ENCODE results near the gene TOPBP1.

The TOPBP1 gene

GRCh38 chr3:133607816-133608215, 53.9 kb downstream of the TOPBP1 start:
- no peak for DNase-seq

- DNase-seq = no peak
These were observed 54.8 kb downstream of the TOPBP1 start for GRCh38 chr3:133606902-133607301.

- DNase-seq = no peak
These were observed 55.4 kb downstream of the TOPBP1 start for GRCh38 chr3:133606342-133606741.

GRCh38 chr3:133600572-133601081, 61.1 kb downstream of the TOPBP1 start:
- DNase-seq = no peak

GRCh38 chr3:133599280-133599679, 62.5 kb downstream of the TOPBP1 start:
- no peak for DNase-seq

DNA sequence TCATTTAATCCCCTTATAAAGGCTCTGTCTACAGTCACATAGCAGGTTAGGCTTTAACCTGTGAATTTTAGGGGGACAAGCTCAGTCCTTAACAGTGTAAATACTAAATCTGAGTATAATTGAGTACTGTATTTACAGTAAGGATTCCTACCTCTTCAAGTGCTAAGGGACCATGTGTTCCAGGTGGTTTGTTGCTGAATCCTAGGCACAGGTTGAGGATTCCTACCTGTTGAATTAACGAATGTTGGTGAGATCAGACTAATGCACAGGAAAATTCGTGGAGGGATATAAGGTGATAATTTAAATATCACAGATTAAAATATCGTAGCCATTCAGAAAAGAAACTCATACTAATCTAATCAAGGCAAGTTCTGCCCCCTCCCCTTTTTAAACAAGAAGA, 63.3 kb downstream of the TOPBP1 start:
- DNase-seq = no peak

- no peak for DNase-seq
These were observed 66.4 kb downstream of the TOPBP1 start for GRCh38 chr3:133595341-133595740.

DNA sequence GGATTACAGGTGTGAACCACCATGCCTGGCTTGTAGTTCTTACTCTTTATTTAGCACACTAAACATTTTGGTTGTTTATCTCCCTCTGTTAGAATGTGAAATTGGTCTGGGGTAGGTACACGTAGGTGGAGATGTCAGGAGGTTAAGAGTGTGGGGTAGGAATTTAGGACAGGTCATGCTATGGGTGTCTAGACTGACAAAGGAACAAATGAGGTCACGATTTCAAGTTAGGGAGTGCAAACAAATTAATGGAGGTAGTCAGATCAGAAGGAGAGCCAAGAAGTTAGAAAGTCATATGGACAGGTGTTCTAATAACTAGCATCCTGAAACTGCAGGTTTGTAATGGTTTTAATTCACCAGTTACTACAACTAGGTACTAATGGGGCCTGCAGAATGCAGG, 68.5 kb downstream of the TOPBP1 start:
- DNase-seq = no peak

DNA sequence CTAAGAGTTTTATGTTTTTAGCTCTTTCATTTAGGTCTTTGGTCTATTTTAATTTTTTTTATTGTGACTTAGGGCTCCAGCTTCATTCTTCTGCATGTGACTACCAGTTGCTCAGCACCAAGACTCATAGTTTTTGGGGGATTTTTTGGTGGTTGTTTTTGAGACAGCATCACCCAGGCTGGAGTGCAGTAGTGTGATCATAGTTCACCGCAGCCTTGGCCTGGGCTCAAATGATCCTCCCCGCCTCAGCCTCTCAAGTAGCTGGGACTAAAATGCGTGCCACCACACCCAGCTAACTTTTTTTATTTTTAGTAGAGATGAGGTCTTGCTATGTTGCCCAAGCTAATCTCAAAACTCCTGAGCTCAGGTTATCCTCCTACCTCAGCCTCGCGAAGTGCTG, 68.9 kb downstream of the TOPBP1 start:
- DNase-seq = no peak

GRCh38 chr3:133591271-133591742, 70.4 kb downstream of the TOPBP1 start:
- DNase-seq = no peak

DNA sequence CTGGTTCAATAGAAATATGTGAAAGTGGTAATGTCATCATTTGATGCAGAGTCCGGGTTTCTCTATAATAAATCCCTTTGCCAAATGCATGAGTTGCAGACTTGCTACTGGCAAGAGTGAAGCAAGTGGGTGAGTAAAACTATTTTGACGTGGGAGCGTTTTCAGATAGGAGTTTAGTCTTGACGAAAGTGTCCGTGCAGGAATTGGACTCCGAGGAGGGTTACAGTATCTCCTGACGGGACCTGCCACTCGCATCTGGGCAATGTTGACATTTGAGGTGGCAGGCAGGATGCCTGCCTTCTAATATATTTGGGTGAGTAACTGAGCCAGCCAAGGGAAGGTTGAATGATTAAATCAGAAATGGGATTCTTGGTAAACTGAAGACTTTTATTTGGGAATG, 72.2 kb downstream of the TOPBP1 start:
- DNase-seq = no peak

- no peak for DNase-seq
These were observed 72.8 kb downstream of the TOPBP1 start for GRCh38 chr3:133588784-133589465.

GRCh38 chr3:133588035-133588434, 73.7 kb downstream of the TOPBP1 start:
- DNase-seq = no peak

GRCh38 chr3:133583396-133583795, 78.3 kb downstream of the TOPBP1 start:
- DNase-seq = no peak

DNA sequence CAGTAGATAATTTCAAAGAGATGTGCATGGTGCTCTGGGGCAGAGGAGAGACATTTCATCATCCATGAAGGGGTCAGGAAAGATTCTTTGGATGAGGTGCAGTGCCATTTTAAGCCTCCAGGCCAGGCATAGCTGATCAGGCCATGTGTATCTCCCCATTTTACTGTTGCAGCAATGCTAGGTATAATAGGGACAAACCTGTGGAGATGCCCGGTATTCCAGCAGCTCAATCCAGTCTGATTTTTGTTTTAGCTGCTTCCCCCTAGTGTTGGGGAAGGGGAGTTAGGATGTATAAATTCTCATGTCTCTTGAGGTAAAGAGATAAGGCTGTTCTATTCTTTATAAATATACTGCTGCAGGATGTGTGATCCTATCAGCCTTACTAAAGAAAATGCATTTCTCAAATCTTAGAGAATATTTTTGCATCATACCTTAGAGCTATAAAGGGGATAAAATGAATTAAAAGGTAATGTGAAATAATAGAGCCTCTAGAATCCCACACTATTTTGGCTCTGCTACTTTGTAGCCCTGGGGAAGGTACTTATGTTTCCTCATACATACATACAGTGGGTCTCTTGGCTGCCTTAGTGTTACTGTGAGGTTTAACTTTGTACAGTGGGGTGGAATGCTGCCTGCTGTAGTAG, 83.1 kb downstream of the TOPBP1 start:
- DNase-seq = peak; percentile 67

- DNase-seq = peak; percentile 11
These were observed 85.6 kb downstream of the TOPBP1 start for GRCh38 chr3:133576169-133576568.

DNA sequence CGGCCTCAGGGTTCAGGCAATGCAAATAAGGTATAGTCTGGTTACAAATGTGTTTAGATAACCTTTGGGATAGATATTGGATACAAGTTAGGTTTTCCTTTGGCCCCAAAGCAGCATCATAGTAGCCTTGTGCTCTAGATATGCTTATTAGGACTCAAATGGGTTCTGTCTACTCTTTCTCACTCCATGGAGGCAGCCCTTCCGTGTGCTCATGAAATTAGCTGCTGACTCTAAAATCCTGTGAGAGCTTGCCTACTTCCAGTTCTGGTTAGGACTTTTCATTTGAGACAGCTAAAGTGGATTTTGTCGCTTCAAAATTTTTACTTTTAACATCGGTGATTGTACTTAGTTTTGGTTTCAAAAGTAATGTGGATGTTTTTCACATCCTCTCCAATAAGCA, 86.7 kb downstream of the TOPBP1 start:
- peak; percentile 11 for DNase-seq

DNA sequence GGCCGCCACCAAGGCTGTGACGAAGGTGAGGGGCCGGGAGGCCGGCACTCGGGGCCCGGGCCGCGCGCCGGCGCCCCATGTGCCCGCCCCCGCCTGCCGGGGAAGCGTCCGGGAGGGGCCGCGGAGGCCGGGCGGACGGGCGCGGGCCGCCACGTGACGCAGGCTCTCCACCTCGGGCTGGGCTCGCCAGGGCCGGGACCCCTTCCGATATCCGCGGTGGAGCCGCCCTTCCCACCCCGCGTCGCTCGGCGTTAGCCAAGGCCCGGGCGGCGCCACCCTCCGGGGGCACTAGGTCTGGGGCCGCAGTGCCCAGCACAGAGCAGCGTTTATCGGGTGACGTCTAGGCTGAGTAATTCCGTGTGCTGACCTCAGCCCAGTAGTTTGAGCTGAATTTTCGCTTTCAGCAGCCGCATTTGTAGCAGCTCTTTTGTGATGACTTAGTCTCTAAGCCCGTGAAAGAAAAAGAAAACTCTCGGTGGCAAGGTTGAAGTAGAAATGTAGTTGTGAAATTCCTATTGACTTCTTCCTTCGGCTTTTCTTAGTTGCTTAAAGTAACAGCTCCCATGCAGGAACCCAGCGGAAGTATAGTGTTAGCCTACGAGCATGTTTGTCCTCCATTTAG, 87.4 kb downstream of the TOPBP1 start:
- peak; percentile 80 for DNase-seq

- DNase-seq = peak; percentile 53
These were observed 88.0 kb downstream of the TOPBP1 start, which contains the start of gene CDV3 for GRCh38 chr3:133573629-133574194. Gene CDV3, plus strand, starts transcription at chr3:133573686. Its CDS starts 359 bp downstream, at chr3:133574045.

DNA sequence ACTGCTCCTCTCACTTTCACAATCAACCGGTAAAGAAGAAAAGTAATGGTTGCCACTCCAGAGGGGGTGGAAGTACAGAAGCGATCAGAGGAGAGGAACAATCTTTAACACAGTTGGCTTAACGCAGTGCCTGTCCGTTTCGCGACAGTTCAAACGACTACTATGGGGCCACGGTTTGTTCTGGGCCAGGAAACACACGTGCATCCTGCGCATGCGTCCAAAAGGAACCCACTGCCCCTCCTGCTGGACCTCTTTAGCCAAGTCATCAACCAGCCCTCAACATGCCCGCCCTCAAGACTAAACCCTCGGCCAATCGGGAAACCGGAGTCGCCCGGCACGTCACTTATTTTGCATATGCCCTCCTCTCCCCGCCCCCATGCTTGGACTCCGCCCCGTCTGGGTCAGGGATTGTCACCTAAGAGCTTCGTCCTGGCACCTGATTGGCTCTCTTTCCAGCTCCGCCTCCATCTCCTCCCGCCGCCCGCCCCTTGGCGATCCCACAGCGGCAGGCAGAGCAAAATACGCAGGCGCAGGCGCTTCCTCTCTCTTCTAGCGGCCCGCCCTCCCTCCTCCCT, 88.6 kb downstream of the TOPBP1 start:
- DNase-seq = peak; percentile 100

DNA sequence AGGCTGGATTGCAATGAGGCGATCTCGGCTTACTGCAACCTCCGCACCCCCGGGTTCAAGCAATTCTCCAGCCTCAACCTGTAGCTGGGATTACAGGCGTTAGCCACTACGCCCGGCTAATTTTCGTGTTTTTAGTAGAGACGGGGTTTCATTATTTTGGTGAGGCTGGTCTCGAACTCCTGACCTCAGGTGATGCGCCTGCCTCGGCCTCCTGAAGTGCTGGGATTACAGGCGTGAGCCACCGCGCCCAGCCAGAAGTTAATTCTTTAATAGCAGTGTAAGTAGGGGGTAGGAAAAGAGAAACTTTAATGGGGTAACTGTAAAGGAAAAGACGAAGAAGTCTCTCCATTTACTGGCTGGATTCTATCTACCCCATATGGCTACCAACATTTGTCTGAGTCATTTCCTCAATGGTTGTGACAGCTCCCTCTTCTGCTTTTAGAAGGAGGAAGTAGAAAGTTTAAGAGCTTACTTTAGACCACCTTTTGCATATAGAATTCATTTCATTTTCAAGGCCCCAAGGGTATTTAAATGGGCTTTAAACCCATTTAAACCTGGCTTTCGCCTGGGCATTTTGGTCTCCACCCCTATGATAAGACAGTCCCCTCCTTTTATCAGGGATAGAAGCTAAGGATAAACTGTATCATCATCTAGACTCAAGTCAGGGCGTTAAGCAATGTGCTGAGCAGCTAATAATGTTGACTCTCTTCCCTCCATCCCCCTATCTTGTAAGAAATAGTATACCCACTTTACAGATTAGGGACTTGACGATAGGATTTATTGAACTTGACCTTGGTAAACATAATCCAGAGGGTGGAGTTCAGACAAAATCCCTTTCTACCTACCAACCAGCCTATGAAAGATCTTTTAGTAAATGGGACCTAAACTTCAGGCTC, 89.3 kb downstream of the TOPBP1 start:
- DNase-seq = no peak

DNA sequence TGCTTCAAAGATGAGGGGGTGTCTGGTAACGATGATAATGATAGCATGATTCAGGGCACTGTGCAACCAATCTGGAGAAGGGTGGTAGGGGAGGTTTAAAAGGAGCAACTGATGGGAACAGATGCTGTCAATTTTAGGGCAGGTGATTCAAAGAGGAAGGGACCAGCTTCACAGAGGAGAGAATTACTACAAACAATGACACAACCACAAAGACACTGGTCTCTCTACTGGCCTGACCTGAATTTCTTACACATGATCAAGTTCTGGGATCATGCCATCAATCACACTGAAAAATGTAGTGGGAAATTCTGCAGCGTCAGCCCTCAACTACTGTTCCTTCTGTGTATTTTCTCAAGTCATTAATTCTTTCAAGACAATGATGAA, 90.8 kb downstream of the TOPBP1 start:
- no peak for DNase-seq

All from islet precursor cell (in vitro differentiated cells).